ENCODE measurements around the gene SCAMP4. TPM values are rescaled to one million over a fixed set of nuclear protein-coding genes. Genes with fewer than 3 reads are reported as not detected.
A peak's percentile ranks its signal among the peaks of the same experiment; 100 is the strongest.

The SCAMP4 gene
- polyA plus RNA-seq, 2 of the 4 experiments (the other 2 are of a cell fraction) = 7.6 to 63.0 TPM

GRCh38 chr19:1905863-1906375 is 720 bp downstream of the SCAMP4 start:
- ATAC-seq = no peak
- no peak for DNase-seq (ENCODE audit: low read depth in 1 of 2, low spot score in 1 of 2)
- CTCF ChIA-PET = interaction anchor here (1.0 kb wide), 1 partner anchor 9 kb away, joined by 3 read pairs; no protein-coding TSS in a partner anchor
- TF ChIP-seq NR3C1 (IDR thresholded peaks at IDR 0.05) (no peak), KDM5A (IDR thresholded peaks at IDR 0.05) (no peak), BCL3 (IDR thresholded peaks at IDR 0.05) (no peak), TFCP2L1 (CRISPR knock-in tag; IDR thresholded peaks at IDR 0.05) (no peak), HMGXB4 (CRISPR knock-in tag; IDR thresholded peaks at IDR 0.05; ENCODE audit: borderline replicate concordance) (no peak), MAZ (IDR thresholded peaks at IDR 0.05; ENCODE audit: borderline replicate concordance, low read depth, low read length) (no peak), POLR2AphosphoS2 (conservative IDR thresholded peaks at IDR 0.05; ENCODE audit: low read length) (no peak), RFX5 (IDR thresholded peaks at IDR 0.05) (no peak), ZNF302 (CRISPR knock-in tag; IDR thresholded peaks at IDR 0.05) (no peak)
- H3K9me3 ChIP-seq = no peaks in the 10 kb centered on the region
- 64% methylated on average over 14 of the region's 15 CpGs for WGBS (ENCODE audit: missing lambda C conversion rate)
- no peak for FAIRE-seq
- H3K4me2 ChIP-seq = peak overlapping the region; percentile 96
- peak overlapping the region; percentile 95 to 98 for H3K27ac ChIP-seq
- H3K4me3 ChIP-seq = peak overlapping the region; percentile 65
- POLR2A ChIA-PET = interaction anchor here (1.0 kb wide), 1 partner anchor 8 kb away, joined by 3 read pairs; no protein-coding TSS in a partner anchor
- H3K4me1 ChIP-seq = peaks cover 15% of the 10 kb centered on the region; the same call in 1 of the 3 replicates

DNA sequence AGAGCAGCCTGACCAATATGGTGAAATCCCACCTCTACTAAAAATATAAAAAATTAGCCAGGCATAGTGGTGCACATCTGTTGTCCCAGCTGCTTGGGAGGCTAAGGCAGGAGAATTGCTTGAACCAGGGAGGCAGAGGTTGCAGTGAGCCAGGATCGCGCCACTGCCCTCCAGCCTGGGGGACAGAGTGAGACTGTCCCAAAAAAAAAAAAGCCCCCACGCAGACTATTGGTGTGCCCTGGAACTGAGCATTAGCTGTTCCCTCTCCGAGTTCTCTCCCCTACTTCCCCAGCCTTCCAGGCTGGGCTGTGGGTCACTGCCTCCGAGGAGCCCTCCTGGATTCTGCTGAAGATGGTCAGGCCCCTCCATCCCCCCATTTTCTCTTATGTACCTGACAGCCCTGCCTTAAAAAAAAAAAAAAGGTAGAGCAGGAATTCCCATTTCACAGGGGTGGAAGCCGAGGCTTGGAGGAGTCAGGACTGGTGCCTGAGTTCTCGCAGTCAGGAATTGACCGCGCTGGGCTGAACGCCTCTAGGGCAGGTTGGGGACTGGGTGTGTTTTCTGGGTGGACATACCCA is 1.9 kb downstream of the SCAMP4 start:
- ChIA-PET CTCF (no interaction called here), POLR2A (interaction anchor here (0.7 kb wide), 1 partner anchor 10 kb away, joined by 3 read pairs; no protein-coding TSS in a partner anchor)
- Histone ChIP-seq H3K27ac (no peak overlapping the region), H3K9me3 (no peaks in the 10 kb centered on the region), H3K4me2 (no peak overlapping the region; the same call in 2 of the 3 replicates), H3K4me1 (peaks cover 15% of the 10 kb centered on the region; the same call in 1 of the 3 replicates), H3K4me3 (no peak overlapping the region)
- FAIRE-seq (no peak), DNase-seq (ENCODE audit: low read depth in 1 of 2, low spot score in 1 of 2) (no peak), ATAC-seq (no peak)
- TF ChIP-seq HOXA7 (CRISPR knock-in tag; IDR thresholded peaks at IDR 0.05) = no peak
- peak; percentile 60 for TF ChIP-seq ZFP36 (IDR thresholded peaks at IDR 0.05; ENCODE audit: borderline replicate concordance, partially characterized antibody)
- TF ChIP-seq POLR2AphosphoS2 (conservative IDR thresholded peaks at IDR 0.05; ENCODE audit: low read length) = no peak
- no peak for TF ChIP-seq RNF2 (IDR thresholded peaks at IDR 0.05; ENCODE audit: borderline replicate concordance, low read depth)
- TF ChIP-seq EHF (CRISPR knock-in tag; IDR thresholded peaks at IDR 0.05) = no peak
- WGBS (ENCODE audit: missing lambda C conversion rate) = 94% methylated on average over 10 of the region's 10 CpGs

DNA sequence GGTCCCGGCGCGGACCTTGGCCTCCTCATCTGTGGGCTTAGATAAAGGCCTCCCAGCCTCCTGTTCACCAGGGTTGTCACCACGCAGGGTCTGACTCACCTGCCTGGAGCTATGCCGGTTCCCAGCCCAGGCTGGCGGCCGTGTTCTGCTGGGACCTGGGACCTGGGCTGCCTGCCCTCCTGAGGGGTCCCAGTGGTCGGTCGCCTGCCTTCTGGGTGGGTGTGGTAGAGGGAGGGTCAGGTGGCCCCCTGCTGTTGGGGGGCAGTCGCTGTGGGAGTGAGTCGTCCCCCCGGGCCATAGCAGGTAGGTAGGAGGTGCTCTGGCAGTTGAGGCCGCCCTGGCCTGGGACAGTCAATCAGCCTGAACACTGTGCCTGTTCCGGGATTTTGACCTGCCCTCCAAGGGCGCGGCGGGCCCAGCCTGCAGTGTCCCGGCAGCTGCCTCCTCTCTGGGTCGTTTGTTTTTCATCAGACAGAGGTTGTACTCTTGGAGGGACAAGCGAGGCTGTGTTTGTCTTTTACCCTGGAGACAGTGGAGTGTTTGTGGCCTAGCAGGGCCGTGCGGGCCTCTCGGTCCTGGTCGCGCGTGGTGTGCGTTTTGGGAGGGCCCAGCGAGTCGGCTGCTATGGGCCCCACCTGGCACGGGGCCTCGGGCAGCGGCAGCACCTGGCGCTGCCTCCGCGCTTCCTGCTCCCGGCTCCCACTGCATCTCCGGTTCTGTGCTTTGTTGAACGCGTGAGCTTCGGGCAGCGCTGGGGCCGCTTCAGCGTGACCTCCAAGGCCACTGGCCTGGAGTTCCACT is 2.6 kb downstream of the SCAMP4 start:
- 90% methylated on average over 17 of the region's 43 CpGs for WGBS (ENCODE audit: missing lambda C conversion rate)
- Histone ChIP-seq H3K4me3 (no peak overlapping the region), H3K27ac (no peak overlapping the region), H3K4me1 (peaks cover 15% of the 10 kb centered on the region; the same call in 1 of the 3 replicates), H3K9me3 (no peaks in the 10 kb centered on the region), H3K4me2 (no peak overlapping the region)
- FAIRE-seq (no peak), ATAC-seq (no peak), DNase-seq (ENCODE audit: low read depth in 1 of 2, low spot score in 1 of 2) (no peak)
- TF ChIP-seq BCL3 (IDR thresholded peaks at IDR 0.05) = no peak
- ChIA-PET CTCF (no interaction called here), POLR2A (no interaction called here)

All from A549 (cell line).